Skeletal muscle satellite cell (primary cell): ENCODE data around the gene GMDS.

Experiments
- H3K27me3 ChIP-seq: 2 replicates; pipeline ENCODE4 v1.7.0; 2013; ENCODE audit warnings: low read length; ENCODE audit not compliant: control insufficient read depth, insufficient read depth
- H3K36me3 ChIP-seq: 2 replicates; pipeline ENCODE4 v1.7.0; 2013; ENCODE audit warnings: mild to moderate bottlenecking, control low read depth, low read length; ENCODE audit not compliant: insufficient read depth
- H3K4me1 ChIP-seq: 2 replicates; pipeline ENCODE4 v1.7.0; 2013; ENCODE audit warnings: low read length; ENCODE audit not compliant: control insufficient read depth, insufficient read depth
- H3K4me2 ChIP-seq: 2 replicates; pipeline ENCODE4 v1.7.0; 2013; ENCODE audit warnings: mild to moderate bottlenecking, low read length
- H3K4me3 ChIP-seq: 2 replicates; pipeline ENCODE4 v1.7.0; 2013; ENCODE audit warnings: low read length
- H3K9ac ChIP-seq: 2 replicates; pipeline ENCODE4 v1.7.0; 2013; ENCODE audit warnings: mild to moderate bottlenecking, low read depth, low read length, moderate library complexity
- H3K9me3 ChIP-seq: replicated peaks from 2 replicates; pipeline ENCODE4 v1.7.0; 2013; ENCODE audit warnings: mild to moderate bottlenecking, control low read depth, low read length

GMDS gene

GRCh38 chr6:1610497-1611321, 634.7 kb downstream of the GMDS start:
- peak overlapping the region; percentile 80 for H3K9ac ChIP-seq

GRCh38 chr6:1609648-1610496, 635.5 kb downstream of the GMDS start, which contains the start of gene FOXC1:
Gene FOXC1, plus strand, starts transcription at chr6:1609915. Its CDS starts 531 bp downstream, at chr6:1610446.
- Histone ChIP-seq H3K9me3 (no peaks in the 10 kb centered on the region), H3K27me3 (peaks cover 44% of the 10 kb centered on the region)

More at GRCh38 chr6:1610497-1611321, 634.7 kb downstream of the GMDS start:
- peak overlapping the region; percentile 99 for H3K4me2 ChIP-seq
- H3K4me3 ChIP-seq: peak overlapping the region; percentile 85
- H3K4me1 ChIP-seq: peaks cover 28% of the 10 kb centered on the region
- peaks cover 36% of the 10 kb centered on the region for H3K27me3 ChIP-seq
- no peaks in the 10 kb centered on the region for H3K9me3 ChIP-seq
- no peaks in the 10 kb centered on the region for H3K36me3 ChIP-seq

GRCh38 chr6:1609041-1609647, 636.3 kb downstream of the GMDS start:
- peak overlapping the region; percentile 99 for H3K4me2 ChIP-seq
- no peaks in the 10 kb centered on the region for H3K9me3 ChIP-seq
- no peaks in the 10 kb centered on the region for H3K36me3 ChIP-seq
- H3K4me1 ChIP-seq: peaks cover 40% of the 10 kb centered on the region
- peak overlapping the region; percentile 85 for H3K4me3 ChIP-seq
- H3K27me3 ChIP-seq: peaks cover 51% of the 10 kb centered on the region
- H3K9ac ChIP-seq: peak overlapping the region; percentile 69

More at GRCh38 chr6:1609648-1610496, 635.5 kb downstream of the GMDS start, which contains the start of gene FOXC1:
- no peaks in the 10 kb centered on the region for H3K36me3 ChIP-seq
- H3K4me3 ChIP-seq: peak within 1 kb of the TSS; percentile 85
- peaks cover 34% of the 10 kb centered on the region for H3K4me1 ChIP-seq
- peak within 1 kb of the TSS; percentile 99 for H3K4me2 ChIP-seq
- peak within 1 kb of the TSS; percentile 80 for H3K9ac ChIP-seq

- Histone ChIP-seq H3K4me2 (peak overlapping the region; percentile 99), H3K9me3 (no peaks in the 10 kb centered on the region), H3K36me3 (no peaks in the 10 kb centered on the region), H3K4me1 (peaks cover 42% of the 10 kb centered on the region), H3K9ac (no peak overlapping the region), H3K27me3 (peaks cover 58% of the 10 kb centered on the region), H3K4me3 (peak overlapping the region; percentile 85)
Measured at GRCh38 chr6:1608222-1609040, 637.0 kb downstream of the GMDS start.

GRCh38 chr6:1607516-1608221, 637.7 kb downstream of the GMDS start:
- H3K4me2 ChIP-seq: peak overlapping the region; percentile 12
- H3K36me3 ChIP-seq: no peaks in the 10 kb centered on the region
- H3K4me1 ChIP-seq: peaks cover 39% of the 10 kb centered on the region
- H3K9me3 ChIP-seq: no peaks in the 10 kb centered on the region
- no peak overlapping the region for H3K9ac ChIP-seq
- H3K4me3 ChIP-seq: no peak overlapping the region
- H3K27me3 ChIP-seq: peaks cover 64% of the 10 kb centered on the region

GRCh38 chr6:1606780-1607515, 638.5 kb downstream of the GMDS start:
- no peak overlapping the region for H3K4me3 ChIP-seq
- no peak overlapping the region for H3K4me2 ChIP-seq
- H3K36me3 ChIP-seq: no peaks in the 10 kb centered on the region
- H3K4me1 ChIP-seq: peaks cover 32% of the 10 kb centered on the region
- no peak overlapping the region for H3K9ac ChIP-seq
- no peaks in the 10 kb centered on the region for H3K9me3 ChIP-seq
- H3K27me3 ChIP-seq: peaks cover 71% of the 10 kb centered on the region

GRCh38 chr6:1605893-1606779, 639.3 kb downstream of the GMDS start:
- peaks cover 29% of the 10 kb centered on the region for H3K4me1 ChIP-seq
- peak overlapping the region; percentile 34 for H3K4me2 ChIP-seq
- peaks cover 72% of the 10 kb centered on the region for H3K27me3 ChIP-seq
- no peaks in the 10 kb centered on the region for H3K9me3 ChIP-seq
- no peak overlapping the region for H3K4me3 ChIP-seq
- H3K9ac ChIP-seq: no peak overlapping the region
- H3K36me3 ChIP-seq: no peaks in the 10 kb centered on the region

- H3K4me3 ChIP-seq: peak overlapping the region; percentile 68
Measured at GRCh38 chr6:1605004-1605892, 640.2 kb downstream of the GMDS start.

More at GRCh38 chr6:1605004-1605892, 640.2 kb downstream of the GMDS start:
- Histone ChIP-seq H3K9me3 (no peaks in the 10 kb centered on the region), H3K4me1 (peaks cover 29% of the 10 kb centered on the region), H3K36me3 (no peaks in the 10 kb centered on the region), H3K4me2 (peak overlapping the region; percentile 96), H3K27me3 (peaks cover 72% of the 10 kb centered on the region), H3K9ac (no peak overlapping the region)
